ENCODE measurements around the gene FIBP.

FIBP gene

DNA sequence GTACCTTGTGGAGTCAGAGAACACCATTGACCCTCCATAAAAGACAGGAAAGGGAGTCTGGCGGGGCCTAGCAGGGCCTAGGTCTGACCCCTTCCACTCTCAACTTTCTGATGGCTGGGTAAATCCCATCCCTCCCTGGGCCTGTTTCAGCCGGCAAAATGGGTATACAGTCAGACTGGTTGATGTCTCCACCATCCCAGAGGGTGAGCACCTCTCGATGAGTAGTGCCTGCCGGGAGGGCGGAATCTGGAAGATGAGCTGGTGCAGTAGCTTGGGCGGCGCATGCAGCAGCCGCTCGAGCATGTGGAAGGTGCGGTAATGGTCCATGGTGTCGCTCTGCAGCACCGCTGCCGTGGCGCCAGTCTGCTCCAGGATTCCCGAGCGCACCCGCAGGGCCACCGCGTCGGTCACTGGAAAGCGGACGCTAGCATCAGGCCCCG, 528 bp downstream of the FIBP start:
- DNase-seq: no peak

DNA sequence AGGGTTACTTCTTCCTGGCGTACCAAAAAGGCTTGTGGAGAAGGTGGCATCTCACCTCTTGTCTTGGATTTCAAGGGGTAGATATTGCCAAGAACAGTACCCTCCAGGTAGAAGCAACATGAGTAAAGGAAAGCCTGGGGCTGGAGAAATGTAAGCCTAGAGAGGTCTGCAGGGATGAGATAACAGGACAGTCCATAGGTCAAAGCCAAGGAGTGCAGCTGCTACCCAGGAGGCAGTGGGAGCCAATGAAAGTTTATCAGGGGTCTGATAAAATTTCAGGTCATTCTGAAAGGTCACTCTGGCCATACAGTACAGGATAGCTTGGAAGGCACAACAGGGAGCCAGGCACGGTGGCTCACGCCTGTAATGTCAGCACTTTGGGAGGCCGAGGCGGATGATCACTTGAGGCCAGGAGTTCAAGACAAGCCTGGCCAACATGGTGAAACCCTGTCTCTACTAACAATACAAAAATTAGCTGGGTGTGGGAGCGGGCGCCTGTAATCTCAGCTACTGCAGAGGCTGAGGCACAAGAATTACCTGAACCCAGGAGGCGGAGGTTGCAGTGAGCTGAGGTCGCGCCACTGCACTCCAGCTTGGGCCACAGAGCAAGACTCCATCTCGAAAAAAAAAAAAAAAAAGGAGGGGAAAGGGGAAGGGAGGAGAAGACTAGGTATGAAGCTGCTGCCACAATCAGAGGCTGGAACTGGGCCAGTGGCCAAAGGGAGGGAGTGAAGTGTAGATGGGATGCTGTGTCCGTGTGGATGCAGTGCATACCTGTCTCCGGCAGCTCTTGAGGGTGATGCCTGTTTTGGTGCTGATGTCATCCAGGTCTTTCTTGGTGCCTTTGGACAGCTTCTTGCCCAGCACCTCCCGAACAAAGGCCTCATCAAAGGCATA, 1.2 kb downstream of the FIBP start:
- DNase-seq: no peak

DNA sequence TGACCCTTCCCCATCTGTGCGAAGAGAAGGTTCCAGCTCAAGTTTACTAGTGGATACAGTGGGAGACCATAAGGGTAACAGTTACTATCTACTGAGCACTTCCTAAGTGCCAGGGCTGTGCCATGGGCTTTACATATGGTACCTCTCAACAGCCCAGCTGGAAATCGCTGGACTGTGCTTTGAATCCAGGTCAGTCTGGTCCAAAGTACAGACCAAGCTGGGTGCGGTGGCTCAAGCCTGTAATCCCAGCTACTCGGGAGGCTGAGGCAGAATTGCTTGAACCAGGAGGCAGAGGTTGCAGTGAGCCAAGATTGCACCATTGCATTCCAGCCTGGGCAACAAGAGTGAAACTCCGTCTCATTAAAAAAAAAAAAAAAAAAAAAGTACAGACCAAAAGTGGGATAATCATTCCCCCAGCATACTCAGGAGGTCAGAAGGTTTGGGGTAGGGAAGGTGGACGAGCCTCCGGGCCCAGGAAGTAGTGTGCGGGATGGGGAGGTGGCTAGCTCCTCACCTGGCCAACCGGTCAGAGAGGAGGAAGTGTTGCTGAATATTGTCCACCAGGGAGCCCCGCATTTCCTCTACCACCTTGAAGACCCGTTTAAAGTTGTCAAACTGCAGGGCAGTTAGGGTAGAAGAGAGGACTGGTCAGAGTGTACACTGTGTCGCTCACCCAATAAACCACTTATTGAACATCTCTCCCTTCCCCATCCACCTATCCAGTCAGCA, 2.3 kb downstream of the FIBP start:
- no peak for DNase-seq

DNA sequence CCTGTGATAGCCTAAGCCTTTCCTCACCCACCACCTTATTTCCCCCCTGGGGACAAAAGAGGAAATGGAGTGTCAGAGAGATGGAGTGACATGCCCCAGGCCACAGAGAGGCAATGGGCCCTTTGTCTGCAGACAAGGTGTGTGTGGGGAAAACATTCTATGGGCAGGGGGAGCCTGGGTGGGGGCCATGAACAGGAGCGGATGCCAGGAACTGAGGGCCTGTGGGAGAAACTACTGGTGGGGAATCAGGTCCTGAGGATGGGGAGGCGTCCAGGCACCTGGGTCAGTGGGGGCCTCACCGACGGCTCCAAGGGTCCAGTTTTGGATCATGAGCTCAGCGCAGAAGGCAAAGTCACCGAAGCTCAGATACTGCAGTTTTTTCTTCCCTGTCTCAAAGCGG, 3.0 kb downstream of the FIBP start:
- DNase-seq: no peak

DNA sequence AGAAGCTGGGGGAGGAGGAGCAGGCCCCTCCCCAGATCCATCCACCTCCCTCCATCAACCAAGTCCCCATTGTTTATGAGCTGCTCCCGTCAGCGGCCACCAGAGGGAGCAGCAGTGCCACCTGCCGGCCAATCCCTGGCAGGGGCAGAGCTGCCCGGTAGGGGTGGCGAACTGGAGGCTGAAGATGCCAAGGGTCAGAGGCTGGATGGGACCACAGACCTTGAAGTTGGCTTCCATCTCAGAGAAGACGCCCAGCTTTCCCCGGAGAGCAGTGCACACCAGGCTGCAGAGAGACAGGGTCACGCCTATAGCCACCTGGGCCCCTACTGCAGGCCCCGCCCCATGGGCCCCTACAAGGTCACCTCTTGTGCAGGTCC, 3.6 kb downstream of the FIBP start:
- peak; percentile 57 to 64 for DNase-seq

DNA sequence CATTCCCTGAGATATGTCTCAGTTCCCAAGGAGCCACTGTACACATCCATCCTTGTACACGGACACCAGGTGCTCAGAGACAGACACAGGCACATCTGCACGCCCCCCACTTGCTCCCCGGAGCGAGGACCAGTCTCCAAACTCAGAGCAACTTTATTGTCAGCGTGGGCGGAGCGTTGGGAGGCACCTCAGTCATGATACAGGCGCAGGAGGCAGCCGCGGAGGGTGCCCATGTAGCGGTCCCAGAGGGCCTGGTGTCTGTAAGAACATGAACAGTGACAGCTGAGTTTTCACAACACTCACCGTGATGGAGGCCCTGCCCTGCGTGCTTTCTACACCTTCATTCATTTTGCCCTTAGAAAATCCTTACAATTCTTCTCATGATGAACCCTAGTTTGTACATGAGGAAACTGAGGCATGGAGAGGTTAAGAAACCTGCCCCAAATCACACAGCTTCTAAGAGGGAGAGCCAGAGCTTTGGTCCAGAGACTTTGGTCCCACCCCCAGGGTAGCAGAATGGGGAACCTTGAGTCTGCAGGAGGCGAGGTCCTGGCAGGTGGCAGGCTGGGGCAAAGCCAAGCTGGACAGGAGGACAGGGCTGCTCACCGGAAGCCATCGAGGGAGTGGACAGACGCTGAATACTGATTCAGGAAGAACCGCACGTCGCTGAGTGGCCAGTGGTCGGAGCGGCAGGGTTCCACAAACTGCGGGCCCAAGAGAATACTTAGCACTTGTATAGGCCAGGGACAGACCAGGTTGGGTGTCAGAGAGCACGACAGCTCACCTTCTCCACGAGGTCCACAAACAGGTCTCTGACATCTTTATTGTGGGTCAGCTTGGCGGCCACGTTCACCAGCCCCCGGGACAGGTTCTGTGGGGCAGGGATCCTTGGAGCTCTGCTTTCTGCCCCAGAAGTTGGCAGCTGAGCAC, 4.2 kb downstream of the FIBP start:
- no peak for DNase-seq

DNA sequence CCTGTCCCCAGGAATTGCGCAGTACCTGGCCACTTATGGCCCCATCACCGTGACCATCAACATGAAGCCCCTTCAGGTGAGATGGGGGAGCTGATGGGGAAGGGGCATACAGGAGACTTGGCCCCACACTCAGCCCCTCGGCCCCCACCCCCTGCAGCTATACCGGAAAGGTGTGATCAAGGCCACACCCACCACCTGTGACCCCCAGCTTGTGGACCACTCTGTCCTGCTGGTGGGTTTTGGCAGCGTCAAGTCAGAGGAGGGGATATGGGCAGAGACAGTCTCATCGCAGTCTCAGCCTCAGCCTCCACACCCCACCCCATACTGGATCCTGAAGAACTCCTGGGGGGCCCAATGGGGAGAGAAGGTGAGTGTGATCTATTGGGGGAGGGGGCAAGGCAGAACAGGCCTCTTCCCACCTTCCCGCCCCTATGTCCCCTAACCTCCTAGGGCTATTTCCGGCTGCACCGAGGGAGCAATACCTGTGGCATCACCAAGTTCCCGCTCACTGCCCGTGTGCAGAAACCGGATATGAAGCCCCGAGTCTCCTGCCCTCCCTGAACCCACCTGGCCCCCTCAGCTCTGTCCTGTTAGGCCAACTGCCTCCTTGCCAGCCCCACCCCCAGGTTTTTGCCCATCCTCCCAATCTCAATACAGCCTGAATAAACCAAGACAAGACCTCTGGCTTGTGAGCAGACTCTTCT, 5.1 kb downstream of the FIBP start:
- DNase-seq: no peak

DNA sequence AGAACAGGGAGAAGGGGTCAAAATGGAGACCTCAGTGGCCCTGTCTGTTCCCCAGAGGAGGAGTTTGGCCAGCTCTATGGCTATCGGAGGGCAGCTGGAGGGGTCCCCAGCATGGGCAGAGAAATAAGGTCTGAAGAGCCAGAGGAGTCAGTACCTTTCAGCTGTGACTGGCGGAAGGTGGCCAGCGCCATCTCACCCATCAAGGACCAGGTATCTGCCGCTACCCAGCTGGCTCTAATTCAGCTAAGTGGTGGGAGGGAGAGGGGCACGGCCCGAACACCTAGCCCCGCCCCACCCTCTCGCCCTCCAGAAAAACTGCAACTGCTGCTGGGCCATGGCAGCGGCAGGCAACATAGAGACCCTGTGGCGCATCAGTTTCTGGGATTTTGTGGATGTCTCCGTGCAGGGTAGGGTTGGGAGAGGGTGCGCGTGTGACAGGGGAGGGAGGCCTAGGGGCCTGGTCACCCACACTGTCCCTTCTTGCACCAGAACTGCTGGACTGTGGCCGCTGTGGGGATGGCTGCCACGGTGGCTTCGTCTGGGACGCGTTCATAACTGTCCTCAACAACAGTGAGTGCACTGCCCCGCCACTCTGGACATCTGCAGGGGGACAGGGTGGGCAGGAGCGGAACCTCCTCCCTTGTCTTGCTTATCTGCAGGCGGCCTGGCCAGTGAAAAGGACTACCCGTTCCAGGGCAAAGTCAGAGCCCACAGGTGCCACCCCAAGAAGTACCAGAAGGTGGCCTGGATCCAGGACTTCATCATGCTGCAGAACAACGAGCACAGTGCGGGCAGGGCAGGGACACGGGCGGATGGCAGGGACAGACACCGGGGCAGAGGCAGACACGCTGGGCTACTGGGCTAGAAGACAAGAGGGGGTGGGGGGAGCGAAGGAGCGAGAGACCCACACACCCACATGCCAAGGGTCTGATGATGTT, 5.9 kb downstream of the FIBP start:
- DNase-seq: no peak

DNA sequence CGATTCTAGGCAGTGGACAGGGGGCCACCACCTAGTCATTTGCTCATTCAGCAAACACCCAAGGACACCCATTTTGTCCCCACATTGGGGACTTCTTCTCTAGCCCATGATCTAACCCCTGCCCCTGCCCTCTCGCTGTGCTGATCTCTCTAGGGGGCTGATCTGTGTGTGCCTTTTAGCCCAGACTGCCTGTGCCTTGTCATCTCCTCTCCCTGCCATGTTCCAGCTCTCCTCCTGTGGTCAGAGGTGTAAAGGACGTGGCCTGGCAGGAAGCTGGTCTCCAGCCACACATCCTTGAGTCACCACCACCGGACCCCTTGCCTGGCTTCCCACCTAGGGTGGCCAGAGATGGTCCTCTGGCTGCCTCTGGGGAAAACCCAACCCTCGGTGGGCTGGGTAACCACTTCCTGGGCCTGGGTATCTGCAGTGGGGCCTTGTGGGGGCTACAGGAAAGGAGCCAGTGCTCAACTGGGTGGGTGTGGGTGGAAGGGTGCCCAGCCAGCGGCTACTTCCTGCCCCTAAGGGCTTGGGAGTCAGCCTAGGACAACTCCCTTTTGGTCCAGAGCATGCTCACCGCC, 7.3 kb downstream of the FIBP start:
- no peak for DNase-seq

DNA sequence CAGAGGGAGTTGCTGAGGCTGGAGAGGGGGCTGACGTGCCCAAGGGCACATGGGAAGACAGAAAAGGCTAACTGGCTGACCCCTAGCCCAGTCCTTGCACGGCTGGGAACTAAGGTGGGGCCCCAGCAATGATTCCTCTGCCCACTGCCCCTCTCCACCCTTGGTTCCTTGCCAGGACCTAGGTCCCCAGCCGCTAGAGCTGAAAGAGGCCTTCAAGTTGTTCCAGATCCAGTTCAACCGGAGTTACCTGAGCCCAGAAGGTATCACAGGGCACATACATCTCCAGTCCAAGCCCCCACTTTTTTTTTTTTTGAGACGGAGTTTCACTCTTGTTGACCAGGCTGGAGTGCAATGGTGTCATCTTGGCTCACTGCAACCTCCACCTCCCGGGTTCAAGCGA, 8.2 kb downstream of the FIBP start:
- no peak for DNase-seq

DNA sequence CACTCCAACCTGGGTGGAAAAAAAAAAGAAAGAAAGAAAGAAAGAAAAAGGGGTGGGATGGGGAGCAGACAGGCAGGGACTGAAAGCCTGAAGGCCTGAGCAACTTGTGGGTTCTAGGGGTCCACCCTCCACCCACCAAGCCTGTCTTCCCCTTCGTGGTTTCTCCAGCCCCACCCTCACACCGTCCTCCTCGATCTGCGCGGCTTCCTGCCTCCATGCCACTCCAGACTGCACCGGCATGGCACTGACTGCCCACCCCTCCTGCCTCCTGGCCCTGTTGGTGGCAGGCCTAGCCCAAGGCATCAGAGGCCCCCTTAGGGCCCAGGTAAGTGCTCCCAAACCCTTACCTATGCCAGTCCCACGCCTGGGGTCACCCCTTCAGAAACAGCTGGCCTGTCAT, 8.7 kb downstream of the FIBP start, which contains the start of gene CTSW:
CTSW (plus strand) TSS at position 221 of the 400 bp plus-strand sequence; CDS start at position 239, 18 bp downstream.
- no peak for DNase-seq

DNA sequence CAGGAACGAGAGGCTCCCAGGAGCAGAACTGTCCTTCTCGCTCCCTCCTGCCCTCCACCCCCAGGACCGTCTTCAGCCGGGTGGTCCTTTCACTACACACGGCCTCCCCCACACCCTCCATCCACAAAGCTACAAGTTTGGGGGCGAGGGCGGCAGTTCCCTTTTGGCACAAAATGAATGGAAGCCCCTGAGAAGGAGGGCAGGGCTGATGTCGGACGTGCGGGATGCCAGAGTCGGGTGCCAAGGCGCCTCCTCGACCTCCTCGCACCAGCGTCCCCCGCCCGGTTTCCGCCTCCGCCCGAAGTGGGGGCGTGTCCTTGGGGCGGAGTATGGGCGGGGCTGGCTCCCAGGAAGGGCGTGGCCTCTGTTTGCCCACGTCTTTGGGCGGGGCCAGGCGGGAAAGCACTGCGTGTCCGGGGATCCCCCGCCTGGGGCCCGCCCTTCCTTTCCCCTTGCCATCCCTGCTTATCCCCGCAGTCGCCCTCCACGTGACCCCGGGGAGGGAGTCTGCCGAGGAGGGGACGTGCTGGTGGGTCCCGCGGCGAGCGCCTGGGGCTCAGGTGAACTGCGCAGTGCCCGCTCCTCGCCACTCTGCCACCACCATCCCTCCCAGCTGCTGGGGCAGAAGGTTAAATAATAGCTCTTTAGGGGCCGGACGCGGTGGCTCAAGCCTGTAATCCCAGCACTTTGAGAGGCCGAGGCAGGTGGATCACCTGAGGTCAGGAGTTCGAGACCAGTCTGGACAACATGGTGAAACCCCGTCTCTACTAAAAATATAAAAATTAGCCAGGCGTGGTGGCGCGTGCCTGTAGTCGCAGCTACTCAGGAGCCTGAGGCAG, 14.7 kb downstream of the FIBP start:
- DNase-seq: peak; percentile 88 to 92

DNA sequence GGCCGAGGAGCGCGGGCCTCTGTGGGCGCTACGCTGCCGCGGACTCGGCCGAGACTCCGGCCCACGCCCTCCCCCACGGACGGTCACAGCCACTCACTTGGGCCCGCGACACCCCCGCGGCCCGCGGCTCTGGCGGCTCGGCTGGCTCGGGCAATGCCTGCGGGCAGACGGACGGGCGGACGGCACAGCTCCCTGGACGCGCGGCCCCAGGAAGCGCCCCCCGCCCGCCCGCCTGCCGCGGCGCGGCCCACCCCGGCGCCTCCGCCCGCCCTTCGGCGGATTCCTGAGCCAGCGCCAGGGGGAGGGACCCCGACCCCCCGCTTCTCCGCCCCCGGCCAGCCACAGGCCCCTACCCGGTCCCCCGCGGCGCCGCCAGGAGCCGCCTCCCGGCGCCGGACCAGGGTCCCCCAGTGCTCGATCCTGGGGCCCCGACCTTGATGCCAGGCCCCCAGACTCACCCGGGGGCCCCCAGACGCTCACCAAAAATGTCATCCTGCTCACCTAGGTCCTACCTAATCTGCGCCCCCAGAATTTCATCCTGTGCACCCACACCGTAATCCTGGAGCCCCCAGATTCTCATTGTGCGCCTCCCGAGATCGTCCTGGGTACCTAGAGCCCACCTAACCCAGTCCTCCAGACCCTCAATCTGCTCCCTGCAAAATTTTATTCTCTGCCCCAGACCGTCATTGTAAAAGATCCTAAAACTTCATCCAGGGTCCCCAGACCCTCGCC, 15.5 kb downstream of the FIBP start, which contains the start of gene EFEMP2:
EFEMP2 (minus strand) TSS at position 215 of the 732 bp plus-strand sequence. CDS start 446 bp downstream, outside the sequence.
- DNase-seq: no peak

DNA sequence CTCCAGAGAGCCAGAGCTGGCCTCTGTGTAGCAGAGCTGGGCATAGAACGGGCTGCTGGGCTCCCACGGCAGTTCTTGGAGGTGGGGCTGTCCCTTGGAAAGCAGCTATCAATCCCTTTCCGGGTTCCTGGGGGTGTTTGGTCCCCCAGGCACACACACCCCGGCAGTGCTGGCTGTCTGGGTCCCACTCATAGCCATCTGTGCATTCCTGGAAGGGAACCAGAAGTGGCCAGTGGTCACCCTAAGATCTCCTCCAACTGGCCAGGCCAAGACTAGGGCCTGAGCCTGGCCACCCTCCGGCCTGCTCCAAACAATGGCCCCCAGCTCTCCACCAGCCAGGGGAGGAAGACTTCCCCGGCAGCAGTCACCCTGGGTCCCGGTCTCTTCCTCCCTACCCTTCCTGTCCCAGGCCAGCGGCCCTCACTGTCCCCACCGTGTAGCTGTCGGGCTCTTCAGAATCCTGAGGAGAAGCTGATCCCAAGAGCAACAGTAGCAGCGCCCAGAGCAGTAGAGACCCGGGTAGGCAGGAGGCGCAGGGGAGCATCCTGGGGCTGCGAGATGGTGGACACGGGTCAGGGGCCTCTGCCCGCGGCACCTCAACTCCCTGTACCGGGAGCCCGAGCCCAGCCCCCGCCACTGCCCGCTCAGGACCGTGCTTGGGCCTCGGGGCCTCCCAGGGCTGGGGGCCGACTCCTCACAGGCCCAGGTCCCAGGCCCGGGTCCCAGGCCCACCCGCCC, 16.3 kb downstream of the FIBP start:
- DNase-seq: no peak

DNA sequence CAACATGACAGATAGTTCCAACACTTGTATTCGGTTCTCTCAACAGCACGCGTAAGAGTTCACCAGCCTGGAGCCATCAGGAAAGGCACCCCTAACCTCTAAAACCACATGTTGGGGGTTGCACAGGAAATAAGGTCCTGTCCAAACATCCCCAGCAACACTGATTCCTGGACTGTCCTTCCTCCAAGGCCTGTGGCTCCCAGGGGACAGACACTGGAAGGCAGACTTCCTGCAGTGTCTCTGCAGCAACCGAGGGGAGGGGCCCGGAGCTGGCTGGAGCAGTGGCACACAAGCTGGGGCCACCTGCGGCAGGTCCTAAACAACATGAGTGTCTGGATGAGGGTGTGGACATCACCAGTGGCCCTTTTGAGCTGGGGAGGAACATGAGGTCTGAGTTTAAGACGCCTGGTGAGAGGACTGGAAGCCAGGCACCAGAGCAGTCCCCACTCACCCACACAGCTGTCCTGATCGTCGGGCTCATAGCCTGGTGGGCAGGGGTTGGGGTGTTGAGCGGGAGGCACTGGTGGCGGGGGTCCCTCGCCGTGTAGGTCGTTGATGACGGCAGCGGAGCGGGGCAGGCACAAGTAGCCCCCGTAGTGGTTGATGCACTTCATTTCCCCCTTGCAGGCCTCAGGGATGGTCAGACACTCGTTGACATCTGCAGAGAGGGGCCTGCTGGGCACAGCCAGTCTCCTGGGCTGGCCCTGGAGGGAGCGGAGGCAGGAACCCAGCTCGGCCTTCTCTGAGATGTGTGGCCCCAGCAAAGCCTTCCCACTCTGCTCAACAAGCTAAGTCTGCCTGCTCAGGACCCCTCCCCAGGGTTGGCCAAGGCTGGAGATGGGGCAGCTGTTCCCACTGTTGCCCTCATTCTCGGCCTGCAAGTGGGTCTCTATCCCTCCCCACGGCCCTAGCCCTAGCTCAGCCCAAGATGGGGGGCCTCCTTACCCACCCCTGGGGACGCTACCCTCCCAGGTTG, 17.3 kb downstream of the FIBP start:
- peak in 1 of 2 experiments; percentile 45 for DNase-seq

DNA sequence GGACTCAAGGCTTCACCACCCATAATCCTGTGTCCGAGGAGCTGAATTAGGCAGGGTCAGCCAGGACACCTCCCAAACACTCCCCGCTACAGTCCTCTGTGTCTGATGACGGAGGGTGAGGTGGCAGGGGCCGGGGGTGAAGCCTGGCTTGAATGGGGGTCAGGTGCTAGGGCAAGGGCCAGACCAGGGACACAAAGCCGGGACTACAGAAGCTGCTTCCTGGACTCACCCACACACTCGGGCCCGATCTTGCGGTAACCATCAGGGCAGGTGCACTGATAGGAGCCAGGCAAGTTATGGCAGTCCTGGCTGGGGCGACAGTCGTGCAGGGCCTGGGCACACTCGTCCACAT, 18.0 kb downstream of the FIBP start:
- DNase-seq: no peak
